Vagina (tissue), 2 donors: ENCODE data around the gene PGC. TPM values are rescaled to one million over a fixed set of nuclear protein-coding genes. Genes with fewer than 3 reads are reported as not detected.

Source experiments
- DNase-seq, 2 donors: peaks; one replicate each; pipeline ENCODE4 v3.0.0-alpha.2; 2017; ENCODE audit errors: extremely low spot score in 2 of 2
- H3K27ac ChIP-seq: fragments of 200-600 bp; sonication (generic); one replicate; pipeline ENCODE4 v1.5.1; 2019
- H3K27me3 ChIP-seq: fragments of 200-600 bp; sonication (generic); one replicate; pipeline ENCODE4 v1.5.1; 2019
- H3K36me3 ChIP-seq, 2 donors: fragments of 200-600 bp; sonication (generic); one replicate each; pipeline ENCODE4 v1.5.1; 2017 to 2019
- H3K4me1 ChIP-seq: fragments of 200-600 bp; sonication (generic); one replicate; pipeline ENCODE4 v1.5.1; 2019
- H3K4me3 ChIP-seq, 2 donors: fragments of 200-600 bp; sonication (generic); 1 replicate in 1 of 2; 2 replicates in 1 of 2; pipeline ENCODE4 v1.5.1; 2016 to 2019
- H3K9me3 ChIP-seq: fragments of 200-600 bp; sonication (generic); one replicate; pipeline ENCODE4 v1.5.1; 2019
- POLR2A ChIP-seq, 2 donors: fragments of 450-650 bp; IDR thresholded peaks; one replicate each; pipeline ENCODE4 v1.6.1; 2017; ENCODE audit warnings: antibody characterized with exemption in 2 of 2, mild to moderate bottlenecking in 2 of 2, moderate library complexity in 2 of 2
- POLR2AphosphoS5 ChIP-seq, 2 donors: sonication (generic); formaldehyde crosslinking; IDR thresholded peaks; one replicate each; pipeline ENCODE4 v1.9.0; 2017; ENCODE audit warnings: antibody characterized with exemption in 2 of 2, mild to moderate bottlenecking in 2 of 2, low read depth in 1 of 2; ENCODE audit not compliant: insufficient read depth in 1 of 2
- intact Hi-C: fragments of 100-400 bp; cut with DNase I; formaldehyde crosslinking; loops from one replicate; pipeline ENCODE4 v1.15.1; 2023
- small RNA-seq: library from RNA; depleted of rRNA; stranded (forward); fragments of <200 nt; gene quantifications from one replicate; pipeline ENCODE3, GENCODE V24; 2016
- total RNA-seq: library from RNA; depleted of rRNA; stranded (reverse); fragments of >200 nt; gene quantifications from one replicate; pipeline ENCODE4 v1.2.3, GENCODE V29; 2016
- TF ChIP-seq, protein P1 (sequence below), 3 experiments: fragments of 450-650 bp in 2 of 3; fragments of 200-600 bp in 1 of 3; sonication (generic) in 1 of 3; IDR thresholded peaks; one replicate each; pipeline ENCODE4 v1.5.1; 2017 to 2019; ENCODE audit warnings: antibody characterized with exemption in 3 of 3, mild to moderate bottlenecking in 2 of 3, moderate library complexity in 2 of 3

Gene PGC
- total RNA-seq, 1 donor from 2014 or later, result 3.4 TPM

DNA sequence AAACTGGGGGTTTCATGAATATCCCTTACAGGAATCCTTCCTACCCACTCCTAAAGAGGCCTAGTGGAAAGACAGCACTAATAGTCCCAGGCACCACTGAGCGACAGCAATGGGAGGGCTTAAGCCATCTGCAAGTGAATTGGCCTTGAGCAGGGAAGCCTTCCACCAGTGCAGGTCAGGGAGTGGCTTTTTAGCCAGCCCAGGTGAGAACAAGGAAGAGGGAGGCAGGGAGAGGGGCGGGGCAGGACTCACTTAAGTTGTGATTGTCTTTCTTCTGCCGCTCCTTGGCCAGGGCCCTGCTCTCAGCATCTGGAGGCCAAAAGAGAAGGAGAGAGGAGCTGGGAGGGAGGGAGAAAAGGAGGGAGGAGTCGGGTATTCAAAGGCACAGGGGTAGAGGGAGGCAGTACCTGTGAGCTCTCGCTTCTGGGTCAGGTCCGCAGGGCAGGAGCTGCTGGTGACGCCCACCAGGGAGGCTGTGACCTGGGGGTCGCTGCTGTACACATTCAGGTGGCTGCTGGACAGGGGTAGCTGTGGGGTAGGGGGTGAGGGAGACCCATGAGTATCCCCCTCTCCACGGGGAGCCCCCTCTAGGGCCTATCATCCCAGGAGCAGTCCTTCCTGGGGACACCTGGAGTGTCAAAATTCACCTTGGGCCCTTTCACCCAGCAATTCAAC, 59.6 kb downstream of the PGC start:
- no peaks in the 10 kb centered on the region for H3K27me3 ChIP-seq
- no peak overlapping the region for H3K27ac ChIP-seq
- H3K36me3 ChIP-seq, result peaks cover 3 to 23% of the 10 kb centered on the region in 2 donors
- DNase-seq, result no peak
- TF ChIP-seq, protein P1, sequence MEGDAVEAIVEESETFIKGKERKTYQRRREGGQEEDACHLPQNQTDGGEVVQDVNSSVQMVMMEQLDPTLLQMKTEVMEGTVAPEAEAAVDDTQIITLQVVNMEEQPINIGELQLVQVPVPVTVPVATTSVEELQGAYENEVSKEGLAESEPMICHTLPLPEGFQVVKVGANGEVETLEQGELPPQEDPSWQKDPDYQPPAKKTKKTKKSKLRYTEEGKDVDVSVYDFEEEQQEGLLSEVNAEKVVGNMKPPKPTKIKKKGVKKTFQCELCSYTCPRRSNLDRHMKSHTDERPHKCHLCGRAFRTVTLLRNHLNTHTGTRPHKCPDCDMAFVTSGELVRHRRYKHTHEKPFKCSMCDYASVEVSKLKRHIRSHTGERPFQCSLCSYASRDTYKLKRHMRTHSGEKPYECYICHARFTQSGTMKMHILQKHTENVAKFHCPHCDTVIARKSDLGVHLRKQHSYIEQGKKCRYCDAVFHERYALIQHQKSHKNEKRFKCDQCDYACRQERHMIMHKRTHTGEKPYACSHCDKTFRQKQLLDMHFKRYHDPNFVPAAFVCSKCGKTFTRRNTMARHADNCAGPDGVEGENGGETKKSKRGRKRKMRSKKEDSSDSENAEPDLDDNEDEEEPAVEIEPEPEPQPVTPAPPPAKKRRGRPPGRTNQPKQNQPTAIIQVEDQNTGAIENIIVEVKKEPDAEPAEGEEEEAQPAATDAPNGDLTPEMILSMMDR (IDR thresholded peaks at IDR 0.05), result no peak
- TF ChIP-seq POLR2A (IDR thresholded peaks at IDR 0.05), result no peak
- no peak for TF ChIP-seq POLR2AphosphoS5 (IDR thresholded peaks at IDR 0.05; ENCODE audit: insufficient read depth in 1 of 2, low read depth in 1 of 2)
- intact Hi-C loops, result no loop called here
- H3K4me3 ChIP-seq, result no peak overlapping the region
- H3K9me3 ChIP-seq, result no peaks in the 10 kb centered on the region
- peaks cover 16% of the 10 kb centered on the region for H3K4me1 ChIP-seq

Small RNA genes lying within 50 kb of the gene (small RNA-seq; reads per million reads assigned to genes)
- gene AL365205.2 (not detected), gene AL365205.3 (not detected)

Other genes with a start within 250 kb of the PGC start
- gene FOXP4, start 201.0 kb downstream of the PGC start, total RNA-seq, result 7.4 TPM
- gene MDFI, start 108.9 kb downstream of the PGC start, total RNA-seq, result 37.3 TPM
- 37.8 TPM for gene TFEB, start 11.8 kb downstream of the PGC start, total RNA-seq
- 4.4 TPM for gene FRS3, start 32.5 kb upstream of the PGC start, total RNA-seq
- 10.1 TPM for gene PRICKLE4, start 33.4 kb upstream of the PGC start, total RNA-seq
- 105 TPM for gene TOMM6, start 40.3 kb upstream of the PGC start, total RNA-seq
- gene USP49, start 148.0 kb upstream of the PGC start, total RNA-seq, result 9.1 TPM
- gene MED20, start 173.7 kb upstream of the PGC start, total RNA-seq, result 9.6 TPM
- 16.0 TPM for gene BYSL, start 174.1 kb upstream of the PGC start, total RNA-seq
- gene CCND3, start 194.4 kb upstream of the PGC start, total RNA-seq, result 122 TPM